HG02678 (cell line): ENCODE results near the gene PPFIA3.
"Not testable (repeated sequence)": the region's sequence is repeated elsewhere in the genome, so short reads cannot be mapped to it uniquely, and the experiment has no call there.

Experiments
- ATAC-seq: cut with Tn5 transposase; IDR thresholded peaks from one replicate; pipeline ENCODE4 v1.9.1; 2021; ENCODE audit warnings: mild to moderate bottlenecking, moderate library complexity; ENCODE audit not compliant: unreplicated experiment

PPFIA3 gene

GRCh38 chr19:49119411-49120324 is at the start of gene PPFIA3:
Gene PPFIA3 (plus strand): TSS chr19:49119544. CDS start chr19:49127874, 8,330 bp downstream.
- ATAC-seq = no peak

GRCh38 chr19:49070416-49070815 is 48.9 kb upstream of the PPFIA3 start:
- no peak for ATAC-seq

GRCh38 chr19:49071860-49072547 is 47.3 kb upstream of the PPFIA3 start:
- no peak for ATAC-seq

- no peak for ATAC-seq
Observed at GRCh38 chr19:49073514-49074378, 45.6 kb upstream of the PPFIA3 start.

- ATAC-seq = not testable (repeated sequence)
Observed at GRCh38 chr19:49074869-49075268, 44.5 kb upstream of the PPFIA3 start.

GRCh38 chr19:49080392-49080791 is 39.0 kb upstream of the PPFIA3 start:
- no peak for ATAC-seq

- ATAC-seq = no peak
Observed at GRCh38 chr19:49081273-49081672, 38.1 kb upstream of the PPFIA3 start.

GRCh38 chr19:49084206-49085019 is 34.9 kb upstream of the PPFIA3 start:
- ATAC-seq = no peak

GRCh38 chr19:49085020-49085867 is 34.1 kb upstream of the PPFIA3 start, which contains the start of gene SNRNP70:
Gene SNRNP70 (plus strand): TSS chr19:49085451. CDS start chr19:49086415, 964 bp downstream.
- peak; percentile 92 for ATAC-seq

GRCh38 chr19:49085868-49086232 is 33.5 kb upstream of the PPFIA3 start:
- no peak for ATAC-seq

GRCh38 chr19:49086296-49086695 is 33.0 kb upstream of the PPFIA3 start:
- ATAC-seq = no peak

- ATAC-seq = no peak
Observed at GRCh38 chr19:49091391-49092038, 27.8 kb upstream of the PPFIA3 start.

- no peak for ATAC-seq
Observed at GRCh38 chr19:49092686-49093085, 26.7 kb upstream of the PPFIA3 start.

- ATAC-seq = no peak
Observed at GRCh38 chr19:49094505-49095482, 24.6 kb upstream of the PPFIA3 start.

- no peak for ATAC-seq
Observed at GRCh38 chr19:49097453-49098288, 21.7 kb upstream of the PPFIA3 start.

GRCh38 chr19:49098795-49099194 is 20.5 kb upstream of the PPFIA3 start:
- ATAC-seq = no peak

- no peak for ATAC-seq
Observed at GRCh38 chr19:49101160-49101559, 18.2 kb upstream of the PPFIA3 start.
